Common myeloid progenitor, CD34-positive (primary cell): ENCODE measurements around the gene EPHA5.

Experiments
- CTCF ChIA-PET: fragments of 350-600 bp; sonication (Branson Sonifier 250); formaldehyde crosslinking; loops from one replicate; lab custom pipeline; 2021; ENCODE audit warnings: antibody characterized with exemption; lab: Charles Lee
- POLR2A ChIA-PET: fragments of 350-600 bp; sonication (Branson Sonifier 250); formaldehyde crosslinking; loops from one replicate; lab custom pipeline; 2021; ENCODE audit warnings: antibody characterized with exemption; lab: Charles Lee
- DNase-seq, 3 donors: peaks; one replicate each; pipeline versions ENCODE4 v3.0.0 to v3.0.0-alpha.2; 2013
- H3K27ac ChIP-seq, 2 experiments: 1 replicate in 1 of 2; 2 replicates in 1 of 2; pipeline ENCODE4 v1.7.0; 2013; ENCODE audit warnings: inconsistent platforms in 2 of 2, low read length in 2 of 2, mild to moderate bottlenecking in 2 of 2, low read depth in 1 of 2, moderate library complexity in 1 of 2; ENCODE audit not compliant: severe bottlenecking in 2 of 2, insufficient read depth in 1 of 2, poor library complexity in 1 of 2
- H3K27me3 ChIP-seq, 5 experiments: replicated peaks in 2 of 5; 1 replicate in 3 of 5; 2 replicates in 2 of 5; pipeline versions ENCODE4 v1.6.1 to v1.7.0; 2013; ENCODE audit warnings: low read length in 4 of 5, mild to moderate bottlenecking in 2 of 5, moderate library complexity in 2 of 5, inconsistent platforms in 1 of 5; ENCODE audit not compliant: insufficient read depth in 5 of 5, control insufficient read depth in 4 of 5
- H3K36me3 ChIP-seq, 4 experiments: 1 replicate in 2 of 4; 2 replicates in 2 of 4; pipeline versions ENCODE4 v1.6.1 to v1.7.0; 2013; ENCODE audit warnings: low read length in 3 of 4, control low read depth in 1 of 4, mild to moderate bottlenecking in 1 of 4; ENCODE audit not compliant: control insufficient read depth in 4 of 4, insufficient read depth in 4 of 4
- H3K4me1 ChIP-seq, 4 experiments: 1 replicate in 3 of 4; 2 replicates in 1 of 4; pipeline versions ENCODE4 v1.6.1 to v1.7.1; 2013; ENCODE audit warnings: low read length in 3 of 4, mild to moderate bottlenecking in 3 of 4, control low read depth in 1 of 4, inconsistent platforms in 1 of 4, moderate library complexity in 1 of 4; ENCODE audit not compliant: control insufficient read depth in 4 of 4, insufficient read depth in 4 of 4; ENCODE audit errors: control extremely low read depth in 1 of 4
- H3K4me3 ChIP-seq, 7 experiments: 1 replicate in 4 of 7; 2 replicates in 3 of 7; pipeline versions ENCODE4 v1.5.1 to v1.7.0; 2013; ENCODE audit warnings: mild to moderate bottlenecking in 7 of 7, low read length in 6 of 7, moderate library complexity in 6 of 7, inconsistent platforms in 2 of 7, low read depth in 2 of 7, control low read depth in 1 of 7; ENCODE audit not compliant: insufficient read depth in 4 of 7, control insufficient read depth in 1 of 7; ENCODE audit errors: extremely low read depth in 1 of 7
- H3K9me3 ChIP-seq, 5 experiments: 1 replicate in 4 of 5; 2 replicates in 1 of 5; pipeline versions ENCODE4 v1.6.1 to v1.7.1; 2013; ENCODE audit warnings: low read length in 4 of 5, mild to moderate bottlenecking in 2 of 5, inconsistent platforms in 1 of 5, low read depth in 1 of 5, moderate library complexity in 1 of 5; ENCODE audit not compliant: control insufficient read depth in 4 of 5, insufficient read depth in 2 of 5; ENCODE audit errors: control extremely low read depth in 1 of 5
- WGBS: methylation state at CpG from one replicate; pipeline ENCODE4 v1.1.5; 2013; ENCODE audit not compliant: insufficient coverage; 5-methylcytosine and 5-hydroxymethylcytosine counted together

The EPHA5 gene

GRCh38 chr4:65635051-65635821, 35.1 kb downstream of the EPHA5 start:
- H3K4me1 ChIP-seq: no peaks in the 10 kb centered on the region
- 0% methylated on average over 1 of the region's 3 CpGs for WGBS
- DNase-seq: no peak
- no peak overlapping the region for H3K27ac ChIP-seq
- no peaks in the 10 kb centered on the region for H3K27me3 ChIP-seq
- H3K36me3 ChIP-seq: no peaks in the 10 kb centered on the region
- POLR2A ChIA-PET: no interaction called here
- CTCF ChIA-PET: no interaction called here
- H3K4me3 ChIP-seq: no peak overlapping the region
- H3K9me3 ChIP-seq: no peaks in the 10 kb centered on the region

- no peak overlapping the region for H3K27ac ChIP-seq
- ChIA-PET POLR2A (no interaction called here), CTCF (no interaction called here)
- no peak for DNase-seq
- H3K4me3 ChIP-seq: no peak overlapping the region
- H3K4me1 ChIP-seq: no peaks in the 10 kb centered on the region
- H3K36me3 ChIP-seq: no peaks in the 10 kb centered on the region
- H3K9me3 ChIP-seq: no peaks in the 10 kb centered on the region
- H3K27me3 ChIP-seq: no peaks in the 10 kb centered on the region
Measured at GRCh38 chr4:65624651-65625050, 45.6 kb downstream of the EPHA5 start.

GRCh38 chr4:65623506-65623905, 46.8 kb downstream of the EPHA5 start:
- Histone ChIP-seq H3K9me3 (no peaks in the 10 kb centered on the region), H3K4me1 (no peaks in the 10 kb centered on the region), H3K36me3 (no peaks in the 10 kb centered on the region), H3K27me3 (no peaks in the 10 kb centered on the region), H3K27ac (no peak overlapping the region), H3K4me3 (no peak overlapping the region)
- no CpG with 5 or more reads among the region's 1 CpG for WGBS
- CTCF ChIA-PET: no interaction called here
- DNase-seq: no peak
- POLR2A ChIA-PET: no interaction called here

DNA sequence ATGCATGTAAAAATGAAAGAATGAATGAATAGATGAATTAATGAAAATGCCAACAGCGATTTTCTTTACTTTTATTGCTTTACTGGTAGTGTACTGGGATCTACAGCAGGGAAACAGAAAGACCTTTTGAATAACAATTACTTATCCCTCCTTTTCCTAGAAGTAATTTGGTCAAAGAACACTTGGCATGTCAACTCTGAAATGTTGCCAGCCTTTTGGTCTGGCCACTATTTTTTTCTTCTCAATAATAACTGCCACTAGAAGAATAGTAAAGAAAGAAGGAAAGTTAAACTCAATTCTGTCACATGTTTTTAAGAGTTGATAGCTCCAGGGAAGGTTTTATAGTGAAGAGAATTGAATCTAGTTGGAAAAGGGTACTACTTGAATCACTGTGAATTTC, 52.9 kb downstream of the EPHA5 start:
- no peak for DNase-seq
- ChIA-PET POLR2A (no interaction called here), CTCF (no interaction called here)
- Histone ChIP-seq H3K27me3 (no peaks in the 10 kb centered on the region), H3K27ac (no peak overlapping the region), H3K4me1 (no peaks in the 10 kb centered on the region), H3K4me3 (no peak overlapping the region), H3K36me3 (no peaks in the 10 kb centered on the region), H3K9me3 (no peaks in the 10 kb centered on the region)
- no CpG with 5 or more reads among the region's 1 CpG for WGBS

- Histone ChIP-seq H3K9me3 (no peaks in the 10 kb centered on the region), H3K4me1 (no peaks in the 10 kb centered on the region), H3K27me3 (no peaks in the 10 kb centered on the region), H3K36me3 (no peaks in the 10 kb centered on the region), H3K4me3 (no peak overlapping the region), H3K27ac (no peak overlapping the region)
- ChIA-PET POLR2A (no interaction called here), CTCF (no interaction called here)
- no CpG with 5 or more reads among the region's 1 CpG for WGBS
- no peak for DNase-seq
Measured at GRCh38 chr4:65604515-65604914, 65.8 kb downstream of the EPHA5 start.

GRCh38 chr4:65600656-65601055, 69.6 kb downstream of the EPHA5 start:
- no peak for DNase-seq
- Histone ChIP-seq H3K4me1 (no peaks in the 10 kb centered on the region), H3K36me3 (no peaks in the 10 kb centered on the region), H3K9me3 (no peaks in the 10 kb centered on the region), H3K27ac (no peak overlapping the region), H3K4me3 (no peak overlapping the region), H3K27me3 (no peaks in the 10 kb centered on the region)
- WGBS: 91% methylated on average over 3 of the region's 3 CpGs
- ChIA-PET POLR2A (no interaction called here), CTCF (no interaction called here)

DNA sequence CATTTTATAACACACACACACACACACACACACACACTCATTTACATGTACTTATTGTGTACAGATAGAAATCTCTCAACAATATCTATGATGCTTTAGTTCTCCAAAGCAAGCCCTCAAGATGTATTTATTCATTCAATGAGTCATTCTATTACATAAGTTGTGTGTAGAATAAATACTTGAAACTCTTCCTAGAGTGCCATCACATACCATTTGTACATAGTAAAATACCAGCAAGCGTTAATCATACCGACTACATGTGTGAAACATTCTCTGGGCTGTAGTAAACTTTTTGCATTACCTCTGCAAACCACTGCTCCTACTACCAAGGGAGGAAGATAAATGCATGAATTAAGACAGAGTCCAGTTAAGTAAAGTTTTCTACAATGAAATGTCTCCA, 70.9 kb downstream of the EPHA5 start:
- POLR2A ChIA-PET: no interaction called here
- DNase-seq: no peak

More for the DNA sequence above, 70.9 kb downstream of the EPHA5 start:
- Histone ChIP-seq H3K4me3 (no peak overlapping the region), H3K36me3 (no peaks in the 10 kb centered on the region), H3K27me3 (no peaks in the 10 kb centered on the region), H3K4me1 (no peaks in the 10 kb centered on the region), H3K9me3 (no peaks in the 10 kb centered on the region), H3K27ac (no peak overlapping the region)
- WGBS: no CpG with 5 or more reads among the region's 2 CpGs
- CTCF ChIA-PET: no interaction called here
